A549 (cell line): Measurements from ENCODE around the gene WASF3. TPM values are rescaled to one million over a fixed set of nuclear protein-coding genes. Genes with fewer than 3 reads are reported as not detected.

Experiments used
- ATAC-seq, 2 experiments: fragments of 200-7000 bp in 1 of 2; fragments of >200 bp in 1 of 2; cut with Nextera tagmentation in 1 of 2; cut with Tn5 transposase in 1 of 2; 3 replicates each; pipeline versions ENCODE4 v1.8.0 to v1.9.1; 2018 to 2020; ENCODE audit warnings: mild to moderate bottlenecking in 1 of 2, moderate library complexity in 1 of 2
- CTCF ChIA-PET: fragments of 300-600 bp; sonication (Branson Sonifier 250); formaldehyde crosslinking; extraction: SDS; loops from one replicate; lab custom pipeline; 2021; ENCODE audit warnings: antibody characterized with exemption, inconsistent platforms; lab: Yijun Ruan, JAX
- POLR2A ChIA-PET: fragments of 350-600 bp; formaldehyde crosslinking; extraction: SDS; loops from one replicate; lab custom pipeline; 2021; ENCODE audit warnings: antibody characterized with exemption, inconsistent platforms; lab: Yijun Ruan, JAX
- DNase-seq, 2 experiments: peaks; one replicate each; pipeline versions ENCODE4 v3.0.0 to v3.0.0-alpha.2; 2011 to 2016; ENCODE audit warnings: low read depth in 1 of 2, low spot score in 1 of 2
- FAIRE-seq: peaks from 2 replicates; lab custom pipeline; 2011; peaks lifted over from hg19 to GRCh38; lab: Jason Lieb, UNC
- H3K27ac ChIP-seq, 2 experiments: fragments of >200 bp; sonication (Bioruptor Twin); formaldehyde crosslinking; 3 replicates each; pipeline ENCODE4 v1.5.1; 2016 to 2017
- H3K4me1 ChIP-seq: fragments of >200 bp; sonication (Bioruptor Twin); formaldehyde crosslinking; 3 replicates; pipeline ENCODE4 v1.6.1; 2016
- H3K4me2 ChIP-seq: fragments of >200 bp; sonication (Bioruptor Twin); formaldehyde crosslinking; 3 replicates; pipeline ENCODE4 v1.6.1; 2016
- H3K4me3 ChIP-seq: fragments of >200 bp; sonication (Bioruptor Twin); formaldehyde crosslinking; 3 replicates; pipeline ENCODE4 v1.5.1; 2016
- H3K9me3 ChIP-seq: fragments of >200 bp; sonication (Bioruptor Twin); formaldehyde crosslinking; 3 replicates; pipeline ENCODE4 v1.6.1; 2016
- BCL3 ChIP-seq: fragments of >200 bp; sonication (Bioruptor Twin); formaldehyde crosslinking; IDR thresholded peaks from 3 replicates; pipeline ENCODE4 v1.6.1; 2016
- BHLHE40 ChIP-seq: IDR thresholded peaks from 2 replicates; pipeline ENCODE4 v1.6.1; 2012; ENCODE audit warnings: low read depth, low read length, inconsistent platforms
- CBX2 ChIP-seq: fragments of 200-600 bp; sonication (generic); IDR thresholded peaks from 2 replicates; pipeline ENCODE4 v1.6.1; 2016; ENCODE audit warnings: low read depth, mild to moderate bottlenecking, borderline replicate concordance
- CBX8 ChIP-seq: fragments of 200-600 bp; sonication (generic); IDR thresholded peaks from 2 replicates; pipeline ENCODE4 v1.6.1; 2016
- CHD2 ChIP-seq: fragments of 150-350 bp; IDR thresholded peaks from 2 replicates; pipeline ENCODE4 v1.6.1; 2014; ENCODE audit warnings: low read length; ENCODE audit not compliant: partially characterized antibody
- CHD4 ChIP-seq: fragments of 200-600 bp; sonication (generic); IDR thresholded peaks from 2 replicates; pipeline ENCODE4 v1.6.1; 2016; ENCODE audit warnings: antibody characterized with exemption, mild to moderate bottlenecking, borderline replicate concordance
- EHF ChIP-seq: fragments of 250-450 bp; sonication (Bioruptor Pico); IDR thresholded peaks from 2 replicates; pipeline ENCODE4 v1.5.0; 2020; ENCODE audit warnings: mild to moderate bottlenecking
- EHMT2 ChIP-seq: fragments of 200-600 bp; sonication (generic); IDR thresholded peaks from 2 replicates; pipeline ENCODE4 v1.6.1; 2016; ENCODE audit warnings: antibody characterized with exemption, low read depth, mild to moderate bottlenecking, moderate library complexity
- EP300 ChIP-seq, 2 experiments: fragments of >200 bp; sonication (Bioruptor Twin); formaldehyde crosslinking; IDR thresholded peaks; 2 replicates in 1 of 2; 3 replicates in 1 of 2; pipeline ENCODE4 v1.6.1; 2016 to 2017
- ESRRA ChIP-seq: fragments of 150-350 bp; IDR thresholded peaks from 2 replicates; pipeline ENCODE4 v1.6.1; 2014; ENCODE audit warnings: mild to moderate bottlenecking, low read length, borderline replicate concordance
- FOSB ChIP-seq: fragments of 250-450 bp; sonication (Bioruptor Pico); IDR thresholded peaks from 2 replicates; pipeline ENCODE4 v1.5.0; 2020; ENCODE audit warnings: mild to moderate bottlenecking, moderate library complexity
- FOSL2 ChIP-seq, 2 experiments: fragments of 450-650 bp in 1 of 2; fragments of >200 bp in 1 of 2; sonication (Bioruptor Twin) in 1 of 2; formaldehyde crosslinking; IDR thresholded peaks; 2 replicates each; pipeline versions ENCODE4 v1.5.0 to v1.6.1; 2016 to 2020; ENCODE audit warnings: mild to moderate bottlenecking in 1 of 2, moderate library complexity in 1 of 2
- FOXS1 ChIP-seq: fragments of 250-450 bp; sonication (Bioruptor Pico); IDR thresholded peaks from 2 replicates; pipeline ENCODE4 v1.5.0; 2020; ENCODE audit warnings: mild to moderate bottlenecking, moderate library complexity
- HDAC2 ChIP-seq: fragments of 200-600 bp; sonication (generic); IDR thresholded peaks from 2 replicates; pipeline ENCODE4 v1.6.1; 2016
- HOXB13 ChIP-seq: fragments of 250-450 bp; sonication (Bioruptor Pico); IDR thresholded peaks from 2 replicates; pipeline ENCODE4 v1.5.0; 2020; ENCODE audit warnings: low read depth, mild to moderate bottlenecking, moderate library complexity
- HOXB5 ChIP-seq: fragments of 250-450 bp; sonication (Bioruptor Pico); IDR thresholded peaks from 2 replicates; pipeline ENCODE4 v1.5.0; 2020; ENCODE audit warnings: mild to moderate bottlenecking, moderate library complexity
- JUNB ChIP-seq: fragments of >200 bp; sonication (Bioruptor Twin); formaldehyde crosslinking; IDR thresholded peaks from 2 replicates; pipeline ENCODE4 v1.6.1; 2016
- KDM1A ChIP-seq: fragments of 200-600 bp; sonication (generic); IDR thresholded peaks from 2 replicates; pipeline ENCODE4 v1.6.1; 2016; ENCODE audit warnings: low read depth, mild to moderate bottlenecking
- KDM5A ChIP-seq: fragments of 200-600 bp; sonication (generic); IDR thresholded peaks from 2 replicates; pipeline ENCODE4 v1.6.1; 2016; ENCODE audit warnings: antibody characterized with exemption, mild to moderate bottlenecking
- MAFK ChIP-seq: fragments of 450-650 bp; IDR thresholded peaks from 2 replicates; pipeline ENCODE4 v1.6.1; 2014; ENCODE audit not compliant: partially characterized antibody
- MAZ ChIP-seq: fragments of 150-350 bp; IDR thresholded peaks from 2 replicates; pipeline ENCODE4 v1.6.1; 2014; ENCODE audit warnings: antibody characterized with exemption, low read depth, low read length, borderline replicate concordance
- MYC ChIP-seq: IDR thresholded peaks from 2 replicates; pipeline ENCODE4 v1.6.1; 2012; ENCODE audit warnings: mild to moderate bottlenecking, inconsistent platforms, low read length, improper control_type of control experiment, borderline replicate concordance
- NR3C1 ChIP-seq: fragments of >200 bp; sonication (Bioruptor Twin); formaldehyde crosslinking; IDR thresholded peaks from 3 replicates; pipeline ENCODE4 v1.6.1; 2017
- PBX3 ChIP-seq: IDR thresholded peaks from 2 replicates; pipeline ENCODE4 v1.6.1; 2012
- POLR2A ChIP-seq: IDR thresholded peaks from 2 replicates; pipeline ENCODE4 v1.6.1; 2012; ENCODE audit warnings: mild to moderate bottlenecking, low read length
- RAD21 ChIP-seq, 2 experiments: fragments of >200 bp in 1 of 2; sonication (Bioruptor Twin) in 1 of 2; formaldehyde crosslinking in 1 of 2; IDR thresholded peaks in 1 of 2; conservative IDR thresholded peaks in 1 of 2; 2 replicates in 1 of 2; 3 replicates in 1 of 2; pipeline ENCODE4 v1.6.1; 2012 to 2018; ENCODE audit warnings: inconsistent platforms in 1 of 2
- RARB ChIP-seq: fragments of 250-450 bp; sonication (Bioruptor Pico); IDR thresholded peaks from 2 replicates; pipeline ENCODE4 v1.8.0; 2021; ENCODE audit warnings: mild to moderate bottlenecking, moderate library complexity
- RCOR1 ChIP-seq: fragments of 150-350 bp; IDR thresholded peaks from 2 replicates; pipeline ENCODE4 v1.6.1; 2014; ENCODE audit warnings: antibody characterized with exemption, low read length, low read depth
- RNF2 ChIP-seq: fragments of 200-600 bp; sonication (generic); IDR thresholded peaks from 2 replicates; pipeline ENCODE4 v1.6.1; 2016; ENCODE audit warnings: low read depth, mild to moderate bottlenecking, antibody characterized with exemption, moderate library complexity, borderline replicate concordance
- TFCP2L1 ChIP-seq: fragments of 250-450 bp; sonication (Bioruptor Pico); IDR thresholded peaks from 2 replicates; pipeline ENCODE4 v1.5.0; 2021; ENCODE audit warnings: mild to moderate bottlenecking
- USF2 ChIP-seq: fragments of 450-650 bp; IDR thresholded peaks from 2 replicates; pipeline ENCODE4 v1.6.1; 2014; ENCODE audit warnings: antibody characterized with exemption
- ZC3H11A ChIP-seq: fragments of 450-650 bp; IDR thresholded peaks from 2 replicates; pipeline ENCODE4 v1.6.1; 2014; ENCODE audit warnings: antibody characterized with exemption, mild to moderate bottlenecking
- ZSCAN20 ChIP-seq: fragments of 250-450 bp; sonication (Bioruptor Pico); IDR thresholded peaks from 2 replicates; pipeline ENCODE4 v1.8.0; 2022; ENCODE audit warnings: mild to moderate bottlenecking, moderate library complexity
- WGBS: methylation state at CpG from one replicate; pipeline ENCODE4 v1.1.6; 2017; ENCODE audit errors: missing lambda C conversion rate; 5-methylcytosine and 5-hydroxymethylcytosine counted together
- polyA plus RNA-seq, 4 experiments: library from polyadenylated mRNA; depleted of rRNA in 3 of 4; stranded (reverse); fragments of >200 nt; fragmentation: RNase III in 1 of 4; extraction: RNeasy Plus Mini Kit Qiagen cat#74134 plus additional on column Dnase treatment in 1 of 4; gene quantifications; 2 replicates in 3 of 4; 3 replicates in 1 of 4; pipeline ENCODE4 v1.2.3, GENCODE V29; 2011 to 2017

The WASF3 gene
- polyA plus RNA-seq, 2 of the 4 experiments (the other 2 are of a cell fraction): 0.09 to 0.56 TPM

GRCh38 chr13:26653310-26653709 is 95.8 kb downstream of the WASF3 start (continued):
- TF ChIP-seq MAFK (no peak), HOXB5 (no peak), RNF2 (no peak), CHD4 (no peak), POLR2A (no peak), ESRRA (no peak), HOXB13 (CRISPR knock-in tag) (no peak), FOSL2 (IDR thresholded peaks at IDR 0.05) (no peak), FOSL2 (CRISPR knock-in tag; IDR thresholded peaks at IDR 0.05) (no peak), MYC (no peak)

- Histone ChIP-seq H3K4me3 (no peak overlapping the region), H3K27ac (no peak overlapping the region), H3K9me3 (0 out of 3 replicates have a peak, but pooled peaks cover 4% of the 10 kb centered on the region), H3K4me2 (no peak overlapping the region), H3K4me1 (no peaks in the 10 kb centered on the region)
- ChIA-PET CTCF (no interaction called here), POLR2A (no interaction called here)
- DNase-seq (no peak), ATAC-seq (no peak), FAIRE-seq (no peak)
- TF ChIP-seq HDAC2: no peak
- no peak for TF ChIP-seq RNF2
- TF ChIP-seq RARB (CRISPR knock-in tag): no peak
- no peak for TF ChIP-seq ESRRA
- no peak for TF ChIP-seq CBX8
- TF ChIP-seq CHD2: no peak
- no peak for TF ChIP-seq KDM5A
- TF ChIP-seq ZC3H11A: no peak
- no peak for TF ChIP-seq TFCP2L1 (CRISPR knock-in tag)
- no peak for TF ChIP-seq USF2
- no peak for TF ChIP-seq BHLHE40
- TF ChIP-seq RAD21 (conservative IDR thresholded peaks at IDR 0.05 in 1 of 2, IDR thresholded peaks at IDR 0.05 in 1 of 2): no peak
- no peak for TF ChIP-seq RCOR1
- TF ChIP-seq FOSB (CRISPR knock-in tag): no peak
- no peak for TF ChIP-seq BCL3
- no peak for TF ChIP-seq MAFK
- WGBS: 8% methylated on average over 4 of the region's 4 CpGs
Observed at GRCh38 chr13:26653842-26654241, 96.4 kb downstream of the WASF3 start.

- CTCF ChIA-PET: interaction anchor here (1.5 kb wide), 1 partner anchor 1281 kb away, joined by 3 read pairs; no protein-coding TSS in a partner anchor
- Histone ChIP-seq H3K4me2 (no peak overlapping the region), H3K4me1 (no peaks in the 10 kb centered on the region), H3K4me3 (no peak overlapping the region), H3K9me3 (no peaks in the 10 kb centered on the region), H3K27ac (no peak overlapping the region)
- no peak for FAIRE-seq
- POLR2A ChIA-PET: no interaction called here
- DNase-seq: no peak
- 62% methylated on average over 3 of the region's 4 CpGs for WGBS
- no peak for TF ChIP-seq ZSCAN20 (CRISPR knock-in tag)
- TF ChIP-seq KDM1A: no peak
- TF ChIP-seq BHLHE40: no peak
- no peak for TF ChIP-seq JUNB
- TF ChIP-seq CBX8: no peak
- TF ChIP-seq FOXS1 (CRISPR knock-in tag): no peak
- TF ChIP-seq CBX2: no peak
- no peak for TF ChIP-seq BCL3
- TF ChIP-seq NR3C1: no peak
- no peak for TF ChIP-seq EHMT2
- TF ChIP-seq EHF: no peak
- no peak for TF ChIP-seq HOXB13 (CRISPR knock-in tag)
- no peak for TF ChIP-seq MAZ
- no peak for TF ChIP-seq PBX3
- no peak for TF ChIP-seq EP300 (IDR thresholded peaks at IDR 0.05)
- ATAC-seq: no peak
Observed at GRCh38 chr13:26656919-26657318, 99.4 kb downstream of the WASF3 start.
